Prostate gland (tissue), 2 donors: ENCODE measurements around the gene SLC49A4. TPM values are rescaled to one million over a fixed set of nuclear protein-coding genes. Genes with fewer than 3 reads are reported as not detected.
A peak's percentile ranks its signal among the peaks of the same experiment; 100 is the strongest.

Experiments used
- DNase-seq: peaks from one replicate; pipeline ENCODE4 v3.0.0-alpha.2; 2019; ENCODE audit warnings: low spot score
- H3K27ac ChIP-seq, 2 donors: fragments of 200-600 bp; sonication (generic); 2 replicates each; pipeline ENCODE4 v1.5.1; 2017 to 2019
- H3K27me3 ChIP-seq: fragments of 200-600 bp; sonication (generic); replicated peaks from 2 replicates; pipeline ENCODE4 v1.5.1; 2019; ENCODE audit not compliant: insufficient read depth
- H3K36me3 ChIP-seq, 2 donors: fragments of 200-600 bp; sonication (generic); 1 replicate in 1 of 2; 2 replicates in 1 of 2; pipeline versions ENCODE4 v1.5.1 to v1.8.1; 2017 to 2019
- H3K4me1 ChIP-seq: fragments of 200-600 bp; sonication (generic); replicated peaks from 2 replicates; pipeline ENCODE4 v1.5.1; 2019
- H3K4me3 ChIP-seq, 2 donors: fragments of 200-600 bp; sonication (generic); 2 replicates each; pipeline ENCODE4 v1.5.1; 2017 to 2019
- H3K9me3 ChIP-seq: fragments of 200-600 bp; sonication (generic); 2 replicates; pipeline ENCODE4 v1.5.1; 2017
- POLR2A ChIP-seq: fragments of 450-650 bp; IDR thresholded peaks from one replicate; pipeline ENCODE4 v1.6.1; 2016; ENCODE audit warnings: antibody characterized with exemption, mild to moderate bottlenecking
- POLR2AphosphoS5 ChIP-seq: sonication (generic); formaldehyde crosslinking; IDR thresholded peaks from one replicate; pipeline ENCODE4 v1.6.1; 2017; ENCODE audit warnings: antibody characterized with exemption
- WGBS: methylation state at CpG from one replicate; pipeline ENCODE4 v1.1.5; 2018; 5-methylcytosine and 5-hydroxymethylcytosine counted together
- intact Hi-C: fragments of 100-400 bp; cut with DNase I; formaldehyde crosslinking; loops from one replicate; pipeline ENCODE4 v1.14.2; 2022
- total RNA-seq, 2 donors: library from RNA; depleted of rRNA; stranded (reverse); fragments of >200 nt; gene quantifications; one replicate each; pipeline ENCODE4 v1.1.0, GENCODE V29; 2016
- TF ChIP-seq, protein P1 (sequence below), 4 experiments: fragments of 200-600 bp in 2 of 4; fragments of 450-650 bp in 2 of 4; sonication (generic) in 2 of 4; IDR thresholded peaks; 1 replicate in 3 of 4; 2 replicates in 1 of 4; pipeline ENCODE4 v1.5.1; 2016 to 2019; ENCODE audit warnings: antibody characterized with exemption in 4 of 4, mild to moderate bottlenecking in 2 of 4, moderate library complexity in 2 of 4

Gene SLC49A4
- total RNA-seq, 2 donors from 2014 or later = 26.7 to 34.7 TPM

DNA sequence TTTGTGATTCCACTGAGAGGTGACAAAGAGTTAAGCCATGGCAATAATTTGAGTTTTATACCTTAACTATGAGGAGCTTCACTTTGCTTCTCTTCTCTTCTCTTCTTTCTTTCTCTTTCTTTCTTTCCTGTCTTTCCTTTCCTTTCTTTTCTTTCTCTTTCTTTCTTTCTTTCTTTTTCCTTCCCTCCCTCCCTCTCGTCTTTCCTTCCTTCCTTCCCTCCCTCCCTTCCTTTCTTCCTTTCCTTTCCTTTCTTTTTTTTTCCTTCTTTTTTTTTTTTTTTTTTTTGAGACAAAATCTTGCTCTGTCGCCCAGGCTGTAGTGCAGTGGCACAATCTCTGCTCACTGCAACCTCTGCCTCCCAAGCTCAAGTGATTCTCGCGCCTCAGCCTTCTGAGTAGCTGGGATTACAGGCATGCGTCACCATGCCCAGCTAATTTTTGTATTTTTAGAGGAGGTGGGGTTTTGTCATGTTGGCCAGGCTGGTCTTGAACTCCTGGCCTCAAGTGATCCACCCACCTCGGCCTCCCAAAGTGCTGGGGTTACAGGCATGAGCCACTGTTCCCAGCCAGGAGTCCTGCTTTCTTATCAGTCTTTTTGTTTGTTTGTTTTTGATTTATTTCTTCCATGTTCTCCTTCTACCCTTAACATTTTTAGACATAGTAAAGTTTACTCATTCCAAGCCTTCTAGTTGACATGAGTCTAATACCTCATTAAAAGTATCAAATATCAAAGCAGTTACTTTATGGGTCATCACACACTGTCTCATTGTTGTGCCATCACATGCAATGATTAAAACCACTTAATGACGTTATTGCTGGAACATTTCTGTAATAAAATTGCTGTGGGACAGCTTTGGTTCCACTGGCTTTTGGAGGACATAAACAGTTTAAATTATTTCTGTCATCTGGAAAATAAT lies 29.9 kb downstream of the SLC49A4 start:
- H3K36me3 ChIP-seq = no peaks in the 10 kb centered on the region
- no peaks in the 10 kb centered on the region for H3K27me3 ChIP-seq
- 57% methylated on average over 7 of the region's 7 CpGs for WGBS
- intact Hi-C loops = no loop called here
- no peaks in the 10 kb centered on the region for H3K9me3 ChIP-seq
- no peak for DNase-seq
- no peak overlapping the region for H3K4me3 ChIP-seq
- no peaks in the 10 kb centered on the region for H3K4me1 ChIP-seq
- TF ChIP-seq POLR2AphosphoS5 (peak; percentile 89), POLR2A (no peak)
- TF ChIP-seq, protein P1, sequence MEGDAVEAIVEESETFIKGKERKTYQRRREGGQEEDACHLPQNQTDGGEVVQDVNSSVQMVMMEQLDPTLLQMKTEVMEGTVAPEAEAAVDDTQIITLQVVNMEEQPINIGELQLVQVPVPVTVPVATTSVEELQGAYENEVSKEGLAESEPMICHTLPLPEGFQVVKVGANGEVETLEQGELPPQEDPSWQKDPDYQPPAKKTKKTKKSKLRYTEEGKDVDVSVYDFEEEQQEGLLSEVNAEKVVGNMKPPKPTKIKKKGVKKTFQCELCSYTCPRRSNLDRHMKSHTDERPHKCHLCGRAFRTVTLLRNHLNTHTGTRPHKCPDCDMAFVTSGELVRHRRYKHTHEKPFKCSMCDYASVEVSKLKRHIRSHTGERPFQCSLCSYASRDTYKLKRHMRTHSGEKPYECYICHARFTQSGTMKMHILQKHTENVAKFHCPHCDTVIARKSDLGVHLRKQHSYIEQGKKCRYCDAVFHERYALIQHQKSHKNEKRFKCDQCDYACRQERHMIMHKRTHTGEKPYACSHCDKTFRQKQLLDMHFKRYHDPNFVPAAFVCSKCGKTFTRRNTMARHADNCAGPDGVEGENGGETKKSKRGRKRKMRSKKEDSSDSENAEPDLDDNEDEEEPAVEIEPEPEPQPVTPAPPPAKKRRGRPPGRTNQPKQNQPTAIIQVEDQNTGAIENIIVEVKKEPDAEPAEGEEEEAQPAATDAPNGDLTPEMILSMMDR (IDR thresholded peaks at IDR 0.05) = no peak
- H3K27ac ChIP-seq = peak overlapping the region; percentile 59 to 60

DNA sequence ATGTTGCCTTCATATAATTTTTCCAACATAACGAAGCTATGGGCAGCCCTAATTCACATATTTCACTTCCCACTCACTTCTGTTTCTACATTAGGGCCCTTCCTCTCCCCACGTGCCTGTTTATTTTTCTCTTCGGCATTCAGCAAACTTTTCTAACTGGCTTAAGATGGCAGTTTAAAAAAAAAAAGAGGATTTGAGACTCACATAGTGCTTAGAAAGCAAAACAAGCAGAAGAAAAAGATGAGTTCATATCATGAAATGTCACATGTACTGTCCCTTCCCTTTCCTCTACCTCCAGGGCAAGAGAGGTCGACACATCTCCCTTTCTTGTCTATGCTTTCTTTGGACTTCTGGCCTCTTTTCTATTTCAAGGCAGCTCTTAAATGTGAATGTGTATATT lies 30.6 kb downstream of the SLC49A4 start:
- TF ChIP-seq POLR2AphosphoS5 (no peak), POLR2A (no peak)
- TF ChIP-seq, protein P1 (IDR thresholded peaks at IDR 0.05) = no peak
- no peak for DNase-seq
- H3K4me1 ChIP-seq = no peaks in the 10 kb centered on the region
- H3K36me3 ChIP-seq = no peaks in the 10 kb centered on the region
- no peak overlapping the region for H3K4me3 ChIP-seq
- H3K27me3 ChIP-seq = no peaks in the 10 kb centered on the region
- intact Hi-C loops = no loop called here
- WGBS = 49% methylated on average over 4 of the region's 4 CpGs
- peak overlapping the region; percentile 59 to 60 for H3K27ac ChIP-seq
- H3K9me3 ChIP-seq = no peaks in the 10 kb centered on the region

DNA sequence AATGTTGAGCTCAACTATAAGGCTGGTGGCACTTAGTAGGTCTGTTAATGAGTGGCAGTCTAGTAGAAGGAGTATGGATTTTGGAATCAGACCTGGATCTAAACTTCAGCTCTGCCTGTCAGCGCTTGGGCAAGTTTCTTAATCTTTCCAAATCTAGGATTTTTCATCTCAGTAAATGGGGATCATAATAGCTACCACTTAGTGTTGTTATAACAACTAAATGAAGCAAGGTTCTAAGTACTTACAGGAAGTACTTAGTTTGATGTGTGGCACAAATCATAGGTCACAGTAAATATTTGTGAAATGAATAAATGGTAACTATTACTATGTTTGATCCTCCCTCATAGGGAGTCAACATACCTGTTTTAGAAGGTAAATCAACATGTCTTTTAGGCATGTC lies 31.4 kb downstream of the SLC49A4 start:
- TF ChIP-seq POLR2A = no peak
- TF ChIP-seq, protein P1 (IDR thresholded peaks at IDR 0.05) = no peak
- TF ChIP-seq POLR2AphosphoS5 = no peak
- WGBS = 96% methylated on average over 1 of the region's 1 CpG

DNA sequence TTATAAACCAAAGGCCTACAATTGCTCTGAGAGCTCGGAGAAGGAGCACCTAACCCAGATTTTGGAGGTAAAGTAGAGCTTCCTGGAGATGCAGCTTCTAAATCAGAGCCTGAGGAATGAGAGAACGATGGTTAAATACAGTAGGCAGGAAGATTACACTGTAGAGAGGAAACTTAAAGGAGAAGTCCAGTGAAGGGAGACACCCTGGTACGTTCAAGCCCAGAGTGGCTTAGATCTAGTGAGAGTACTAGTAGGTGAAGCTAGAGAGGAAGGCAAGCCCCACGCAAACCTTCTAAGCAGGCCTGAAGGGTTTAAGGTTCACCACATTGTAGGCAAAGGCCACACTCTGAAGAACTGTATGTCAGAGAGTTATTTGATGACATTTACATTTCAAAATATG lies 33.4 kb downstream of the SLC49A4 start:
- 87% methylated on average over 4 of the region's 4 CpGs for WGBS
- Histone ChIP-seq H3K27ac (no peak overlapping the region), H3K27me3 (no peaks in the 10 kb centered on the region), H3K9me3 (no peaks in the 10 kb centered on the region), H3K4me3 (no peak overlapping the region), H3K36me3 (no peaks in the 10 kb centered on the region), H3K4me1 (no peaks in the 10 kb centered on the region)
- intact Hi-C loops = no loop called here
- TF ChIP-seq POLR2AphosphoS5 (no peak), POLR2A (no peak)
- TF ChIP-seq, protein P1 (IDR thresholded peaks at IDR 0.05) = no peak
- DNase-seq = no peak

More for the DNA sequence above, 31.4 kb downstream of the SLC49A4 start:
- H3K9me3 ChIP-seq = no peaks in the 10 kb centered on the region
- H3K27me3 ChIP-seq = no peaks in the 10 kb centered on the region
- intact Hi-C loops = no loop called here
- H3K4me3 ChIP-seq = no peak overlapping the region
- no peaks in the 10 kb centered on the region for H3K36me3 ChIP-seq
- DNase-seq = no peak
- no peaks in the 10 kb centered on the region for H3K4me1 ChIP-seq
- H3K27ac ChIP-seq = peak overlapping the region in 1 of 2 donors; percentile 60

DNA sequence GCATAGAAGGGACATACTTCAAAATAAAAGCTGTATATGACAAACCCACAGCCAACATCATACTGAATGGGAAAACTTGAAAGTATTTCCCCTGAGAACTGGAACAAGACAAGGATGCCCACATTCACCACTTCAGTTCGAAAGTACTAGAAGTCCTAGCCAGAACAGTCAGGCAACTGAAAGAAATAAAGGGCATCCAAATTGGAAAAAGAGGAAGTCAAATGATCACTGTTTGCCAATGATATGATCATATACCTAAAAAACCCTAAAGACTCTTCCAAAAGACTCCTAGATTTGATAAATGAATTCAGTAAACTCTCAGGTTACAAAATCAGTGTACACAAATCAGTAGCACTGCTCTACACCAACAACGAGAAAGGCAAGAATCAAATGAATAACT lies 40.7 kb downstream of the SLC49A4 start:
- Histone ChIP-seq H3K9me3 (no peaks in the 10 kb centered on the region), H3K4me1 (no peaks in the 10 kb centered on the region), H3K4me3 (no peak overlapping the region), H3K36me3 (no peaks in the 10 kb centered on the region), H3K27me3 (no peaks in the 10 kb centered on the region), H3K27ac (no peak overlapping the region)
- DNase-seq = no peak
- intact Hi-C loops = no loop called here
- WGBS = 93% methylated on average over 2 of the region's 2 CpGs
- no peak for TF ChIP-seq POLR2AphosphoS5
- TF ChIP-seq, protein P1 (IDR thresholded peaks at IDR 0.05) = no peak
- no peak for TF ChIP-seq POLR2A
